Fibroblast of lung (primary cell): Measurements from ENCODE around the gene AOAH.

ENCODE experiments used
- EZH2 ChIP-seq: IDR thresholded peaks from 2 replicates; pipeline ENCODE4 v1.5.1; 2012; ENCODE audit warnings: low read length, control low read depth, mild to moderate bottlenecking; ENCODE audit errors: missing control alignments
- TF ChIP-seq, protein P1 (sequence below), 2 donors: IDR thresholded peaks in 1 of 2; conservative IDR thresholded peaks in 1 of 2; 1 replicate in 1 of 2; 2 replicates in 1 of 2; pipeline ENCODE4 v1.5.1; 2011 to 2012; ENCODE audit warnings: low read length in 2 of 2, control low read depth in 1 of 2, inconsistent platforms in 1 of 2, low read depth in 1 of 2, mild to moderate bottlenecking in 1 of 2

DNA sequence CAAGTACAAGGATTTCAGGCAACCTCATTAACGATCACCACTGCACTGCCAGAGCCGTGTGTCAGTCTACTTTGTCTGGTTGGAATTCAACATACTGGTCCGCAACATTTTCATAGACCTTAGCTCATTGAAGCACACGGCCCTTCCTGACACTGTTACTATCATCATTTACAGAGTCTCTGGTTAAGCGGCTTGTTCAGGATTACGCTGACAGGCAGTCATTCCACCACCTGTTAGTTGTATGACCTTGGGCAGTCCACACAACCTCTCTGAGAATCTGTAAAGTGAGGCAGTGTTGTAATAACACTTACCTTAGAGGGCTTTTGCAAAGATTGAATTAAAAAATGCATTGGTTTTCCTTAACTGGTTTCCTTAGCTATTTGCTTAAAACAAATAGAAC is 112.6 kb downstream of the AOAH start:
- TF ChIP-seq, protein P1, sequence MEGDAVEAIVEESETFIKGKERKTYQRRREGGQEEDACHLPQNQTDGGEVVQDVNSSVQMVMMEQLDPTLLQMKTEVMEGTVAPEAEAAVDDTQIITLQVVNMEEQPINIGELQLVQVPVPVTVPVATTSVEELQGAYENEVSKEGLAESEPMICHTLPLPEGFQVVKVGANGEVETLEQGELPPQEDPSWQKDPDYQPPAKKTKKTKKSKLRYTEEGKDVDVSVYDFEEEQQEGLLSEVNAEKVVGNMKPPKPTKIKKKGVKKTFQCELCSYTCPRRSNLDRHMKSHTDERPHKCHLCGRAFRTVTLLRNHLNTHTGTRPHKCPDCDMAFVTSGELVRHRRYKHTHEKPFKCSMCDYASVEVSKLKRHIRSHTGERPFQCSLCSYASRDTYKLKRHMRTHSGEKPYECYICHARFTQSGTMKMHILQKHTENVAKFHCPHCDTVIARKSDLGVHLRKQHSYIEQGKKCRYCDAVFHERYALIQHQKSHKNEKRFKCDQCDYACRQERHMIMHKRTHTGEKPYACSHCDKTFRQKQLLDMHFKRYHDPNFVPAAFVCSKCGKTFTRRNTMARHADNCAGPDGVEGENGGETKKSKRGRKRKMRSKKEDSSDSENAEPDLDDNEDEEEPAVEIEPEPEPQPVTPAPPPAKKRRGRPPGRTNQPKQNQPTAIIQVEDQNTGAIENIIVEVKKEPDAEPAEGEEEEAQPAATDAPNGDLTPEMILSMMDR (conservative IDR thresholded peaks at IDR 0.05 in 1 of 2, IDR thresholded peaks at IDR 0.05 in 1 of 2; ENCODE audit: low read depth in 1 of 2, low read length in 2 of 2): no peak
- TF ChIP-seq EZH2: no peak
